SU-DHL-6 (cell line): ENCODE results near the gene WDR4.

Experiments
- EZH2phosphoT487 ChIP-seq: fragments of 200-600 bp; sonication (generic), shearing (Covaris generic); conservative IDR thresholded peaks from 2 replicates; pipeline ENCODE4 v1.6.1; 2018; ENCODE audit warnings: mild to moderate bottlenecking, antibody characterized with exemption, low read length, moderate library complexity, mixed read lengths
- TF ChIP-seq, protein P1 (sequence below): fragments of 200-600 bp; sonication (generic); IDR thresholded peaks from one replicate; pipeline ENCODE4 v1.5.1; 2017; ENCODE audit warnings: antibody characterized with exemption, mild to moderate bottlenecking, low read length, moderate library complexity; ENCODE audit not compliant: insufficient read depth, poor library complexity, severe bottlenecking

DNA sequence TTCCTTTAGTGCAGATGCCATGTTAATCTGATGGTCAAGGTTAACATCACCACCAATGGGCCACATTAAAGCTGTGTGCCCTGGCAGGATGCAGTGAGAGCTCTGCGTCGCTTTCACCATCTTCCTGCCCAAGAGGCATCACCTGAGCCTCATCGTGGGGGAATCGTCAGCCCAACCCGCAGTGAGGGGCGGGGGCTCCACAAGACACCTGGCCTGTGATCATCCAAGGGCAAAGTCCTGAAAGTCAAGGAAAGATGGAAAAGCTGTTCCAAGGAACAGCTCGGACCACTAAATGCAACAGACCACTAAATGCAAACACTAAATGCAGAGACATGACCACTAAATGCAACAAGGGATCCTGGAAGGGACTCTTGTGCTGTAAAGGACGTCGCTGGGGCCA lies 49.9 kb downstream of the WDR4 start:
- TF ChIP-seq, protein P1, sequence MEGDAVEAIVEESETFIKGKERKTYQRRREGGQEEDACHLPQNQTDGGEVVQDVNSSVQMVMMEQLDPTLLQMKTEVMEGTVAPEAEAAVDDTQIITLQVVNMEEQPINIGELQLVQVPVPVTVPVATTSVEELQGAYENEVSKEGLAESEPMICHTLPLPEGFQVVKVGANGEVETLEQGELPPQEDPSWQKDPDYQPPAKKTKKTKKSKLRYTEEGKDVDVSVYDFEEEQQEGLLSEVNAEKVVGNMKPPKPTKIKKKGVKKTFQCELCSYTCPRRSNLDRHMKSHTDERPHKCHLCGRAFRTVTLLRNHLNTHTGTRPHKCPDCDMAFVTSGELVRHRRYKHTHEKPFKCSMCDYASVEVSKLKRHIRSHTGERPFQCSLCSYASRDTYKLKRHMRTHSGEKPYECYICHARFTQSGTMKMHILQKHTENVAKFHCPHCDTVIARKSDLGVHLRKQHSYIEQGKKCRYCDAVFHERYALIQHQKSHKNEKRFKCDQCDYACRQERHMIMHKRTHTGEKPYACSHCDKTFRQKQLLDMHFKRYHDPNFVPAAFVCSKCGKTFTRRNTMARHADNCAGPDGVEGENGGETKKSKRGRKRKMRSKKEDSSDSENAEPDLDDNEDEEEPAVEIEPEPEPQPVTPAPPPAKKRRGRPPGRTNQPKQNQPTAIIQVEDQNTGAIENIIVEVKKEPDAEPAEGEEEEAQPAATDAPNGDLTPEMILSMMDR: no peak
- TF ChIP-seq EZH2phosphoT487: no peak
